ENCODE results near the gene USP13. TPM values are rescaled to one million over a fixed set of nuclear protein-coding genes. Genes with fewer than 3 reads are reported as not detected.
"Not testable (repeated sequence)": the region's sequence is repeated elsewhere in the genome, so short reads cannot be mapped to it uniquely, and the experiment has no call there.

The USP13 gene
- total RNA-seq, 2 donors from 2014 or later: 6.6 to 14.0 TPM

- Mint-ChIP-seq H3K27me3 (peaks cover 0 to 2% of the 10 kb centered on the region in 2 donors), H3K27ac (no peak overlapping the region), H3K4me1 (ENCODE audit: low read depth in 2 of 2) (no peaks in the 10 kb centered on the region), H3K9me3 (no peaks in the 10 kb centered on the region), H3K4me3 (no peak overlapping the region), H3K36me3 (no peaks in the 10 kb centered on the region)
- ATAC-seq (no peak), DNase-seq (ENCODE audit: low spot score) (no peak)
Observed at GRCh38 chr3:179640469-179640868, 12.4 kb upstream of the USP13 start.

GRCh38 chr3:179642871-179643270, 10.0 kb upstream of the USP13 start:
- peaks cover 0 to 2% of the 10 kb centered on the region in 2 donors for H3K27me3 Mint-ChIP-seq
- no peaks in the 10 kb centered on the region for H3K36me3 Mint-ChIP-seq
- no peak overlapping the region for H3K27ac Mint-ChIP-seq
- H3K4me1 Mint-ChIP-seq (ENCODE audit: low read depth in 2 of 2): no peaks in the 10 kb centered on the region
- ATAC-seq (peak in 1 of 2 donors; percentile 15), DNase-seq (ENCODE audit: low spot score) (no peak)
- H3K9me3 Mint-ChIP-seq: no peaks in the 10 kb centered on the region
- H3K4me3 Mint-ChIP-seq: no peak overlapping the region

- H3K4me3 Mint-ChIP-seq; H3K27me3 Mint-ChIP-seq; H3K9me3 Mint-ChIP-seq; H3K27ac Mint-ChIP-seq; H3K36me3 Mint-ChIP-seq; ATAC-seq; DNase-seq (ENCODE audit: low spot score); H3K4me1 Mint-ChIP-seq (ENCODE audit: low read depth in 2 of 2): not testable (repeated sequence)
Observed at GRCh38 chr3:179643837-179644236, 9.0 kb upstream of the USP13 start.

GRCh38 chr3:179646177-179646576, 6.7 kb upstream of the USP13 start:
- Mint-ChIP-seq H3K27ac (no peak overlapping the region), H3K4me3 (no peak overlapping the region), H3K27me3 (no peaks in the 10 kb centered on the region), H3K9me3 (no peaks in the 10 kb centered on the region), H3K4me1 (ENCODE audit: low read depth in 2 of 2) (no peaks in the 10 kb centered on the region), H3K36me3 (no peaks in the 10 kb centered on the region)
- DNase-seq (ENCODE audit: low spot score) (no peak), ATAC-seq (no peak)

GRCh38 chr3:179651687-179652446, 973 bp upstream of the USP13 start:
- Mint-ChIP-seq H3K27me3 (peaks cover 4 to 18% of the 10 kb centered on the region in 2 donors), H3K4me3 (peak overlapping the region; percentile 50), H3K9me3 (no peaks in the 10 kb centered on the region), H3K36me3 (peaks cover 4% of the 10 kb centered on the region), H3K4me1 (ENCODE audit: low read depth in 2 of 2) (peaks cover 24 to 26% of the 10 kb centered on the region in 2 donors), H3K27ac (peak overlapping the region in 1 of 2 donors; percentile 64)
- ATAC-seq (no peak), DNase-seq (ENCODE audit: low spot score) (no peak)

- H3K4me1 Mint-ChIP-seq (ENCODE audit: low read depth in 2 of 2): peaks cover 25 to 26% of the 10 kb centered on the region in 2 donors
- no peaks in the 10 kb centered on the region for H3K9me3 Mint-ChIP-seq
- ATAC-seq (peak; percentile 77 to 81), DNase-seq (ENCODE audit: low spot score) (peak; percentile 66)
- H3K36me3 Mint-ChIP-seq: peaks cover 4% of the 10 kb centered on the region
- peaks cover 4 to 18% of the 10 kb centered on the region in 2 donors for H3K27me3 Mint-ChIP-seq
- H3K27ac Mint-ChIP-seq: peak overlapping the region; percentile 76 to 86
- peak overlapping the region; percentile 84 for H3K4me3 Mint-ChIP-seq
Observed at GRCh38 chr3:179653096-179653797, 407 bp downstream of the USP13 start.

GRCh38 chr3:179655236-179655635, 2.4 kb downstream of the USP13 start:
- DNase-seq (ENCODE audit: low spot score): no peak
- peak overlapping the region in 1 of 2 donors; percentile 1 for H3K27ac Mint-ChIP-seq
- peaks cover 4 to 18% of the 10 kb centered on the region in 2 donors for H3K27me3 Mint-ChIP-seq
- H3K9me3 Mint-ChIP-seq: no peaks in the 10 kb centered on the region
- peaks cover 4% of the 10 kb centered on the region for H3K36me3 Mint-ChIP-seq
- H3K4me1 Mint-ChIP-seq (ENCODE audit: low read depth in 2 of 2): peaks cover 26% of the 10 kb centered on the region in 2 donors
- no peak for ATAC-seq
- peak overlapping the region; percentile 32 for H3K4me3 Mint-ChIP-seq

GRCh38 chr3:179658606-179659005, 5.8 kb downstream of the USP13 start:
- ATAC-seq (no peak), DNase-seq (ENCODE audit: low spot score) (no peak)
- Mint-ChIP-seq H3K4me3 (no peak overlapping the region), H3K36me3 (peaks cover 4% of the 10 kb centered on the region), H3K27ac (no peak overlapping the region), H3K9me3 (no peaks in the 10 kb centered on the region), H3K27me3 (peaks cover 4 to 7% of the 10 kb centered on the region in 2 donors), H3K4me1 (ENCODE audit: low read depth in 2 of 2) (peaks cover 13 to 15% of the 10 kb centered on the region in 2 donors)

GRCh38 chr3:179660872-179661271, 8.0 kb downstream of the USP13 start:
- peaks cover 0 to 8% of the 10 kb centered on the region in 2 donors for H3K4me1 Mint-ChIP-seq (ENCODE audit: low read depth in 2 of 2)
- ATAC-seq: no peak
- no peak overlapping the region for H3K4me3 Mint-ChIP-seq

GRCh38 chr3:179661777-179662176, 8.9 kb downstream of the USP13 start:
- no peak for DNase-seq (ENCODE audit: low spot score)

More at GRCh38 chr3:179660872-179661271, 8.0 kb downstream of the USP13 start:
- Mint-ChIP-seq H3K27ac (no peak overlapping the region), H3K9me3 (no peaks in the 10 kb centered on the region), H3K36me3 (no peaks in the 10 kb centered on the region), H3K27me3 (no peaks in the 10 kb centered on the region)
- DNase-seq (ENCODE audit: low spot score): no peak

GRCh38 chr3:179663093-179663492, 10.3 kb downstream of the USP13 start:
- H3K27me3 Mint-ChIP-seq: no peaks in the 10 kb centered on the region
- peaks cover 0 to 8% of the 10 kb centered on the region in 2 donors for H3K4me1 Mint-ChIP-seq (ENCODE audit: low read depth in 2 of 2)
- H3K4me3 Mint-ChIP-seq: no peak overlapping the region
- DNase-seq (ENCODE audit: low spot score): no peak
- ATAC-seq: no peak
- no peaks in the 10 kb centered on the region for H3K36me3 Mint-ChIP-seq
- H3K9me3 Mint-ChIP-seq: no peaks in the 10 kb centered on the region
- no peak overlapping the region for H3K27ac Mint-ChIP-seq

More at GRCh38 chr3:179661777-179662176, 8.9 kb downstream of the USP13 start:
- no peak overlapping the region for H3K27ac Mint-ChIP-seq
- H3K27me3 Mint-ChIP-seq: no peaks in the 10 kb centered on the region
- no peaks in the 10 kb centered on the region for H3K9me3 Mint-ChIP-seq
- ATAC-seq: no peak
- no peaks in the 10 kb centered on the region for H3K36me3 Mint-ChIP-seq
- H3K4me1 Mint-ChIP-seq (ENCODE audit: low read depth in 2 of 2): peaks cover 0 to 8% of the 10 kb centered on the region in 2 donors
- no peak overlapping the region for H3K4me3 Mint-ChIP-seq

- Mint-ChIP-seq H3K27ac (no peak overlapping the region), H3K4me1 (ENCODE audit: low read depth in 2 of 2) (peaks cover 0 to 6% of the 10 kb centered on the region in 2 donors), H3K4me3 (no peak overlapping the region), H3K27me3 (no peaks in the 10 kb centered on the region), H3K36me3 (no peaks in the 10 kb centered on the region), H3K9me3 (no peaks in the 10 kb centered on the region)
- DNase-seq (ENCODE audit: low spot score): no peak
- ATAC-seq: no peak
Observed at GRCh38 chr3:179666030-179666429, 13.2 kb downstream of the USP13 start.

GRCh38 chr3:179666436-179667035, 13.7 kb downstream of the USP13 start:
- ATAC-seq (no peak), DNase-seq (ENCODE audit: low spot score) (no peak)
- Mint-ChIP-seq H3K4me1 (ENCODE audit: low read depth in 2 of 2) (peaks cover 0 to 6% of the 10 kb centered on the region in 2 donors), H3K27me3 (no peaks in the 10 kb centered on the region), H3K9me3 (no peaks in the 10 kb centered on the region), H3K27ac (no peak overlapping the region), H3K36me3 (no peaks in the 10 kb centered on the region), H3K4me3 (no peak overlapping the region)

GRCh38 chr3:179668429-179668828, 15.6 kb downstream of the USP13 start:
- ATAC-seq (no peak), DNase-seq (ENCODE audit: low spot score) (no peak)
- H3K36me3 Mint-ChIP-seq: no peaks in the 10 kb centered on the region
- no peak overlapping the region for H3K27ac Mint-ChIP-seq
- H3K4me1 Mint-ChIP-seq (ENCODE audit: low read depth in 2 of 2): peaks cover 0 to 6% of the 10 kb centered on the region in 2 donors
- H3K4me3 Mint-ChIP-seq: no peak overlapping the region
- no peaks in the 10 kb centered on the region for H3K27me3 Mint-ChIP-seq
- no peaks in the 10 kb centered on the region for H3K9me3 Mint-ChIP-seq
